GM18508 (cell line): Measurements from ENCODE around the gene PRC1.
"Not testable (repeated sequence)": the region's sequence is repeated elsewhere in the genome, so short reads cannot be mapped to it uniquely, and the experiment has no call there.

Source experiments
- ATAC-seq: cut with Tn5 transposase; IDR thresholded peaks from one replicate; pipeline ENCODE4 v1.9.1; 2021; ENCODE audit warnings: moderate number of reproducible peaks; ENCODE audit not compliant: insufficient read depth, unreplicated experiment

The PRC1 gene

GRCh38 chr15:90938261-90938660, 56.1 kb downstream of the PRC1 start:
- ATAC-seq = no peak

GRCh38 chr15:90936823-90937222, 57.5 kb downstream of the PRC1 start:
- ATAC-seq = no peak

GRCh38 chr15:90934949-90935751, 59.2 kb downstream of the PRC1 start, which contains the start of gene UNC45A:
Gene UNC45A (plus strand): TSS chr15:90935285. CDS start chr15:90935325, 40 bp downstream.
- ATAC-seq = peak; percentile 29

- ATAC-seq = peak; percentile 24
These were observed 59.9 kb downstream of the PRC1 start for GRCh38 chr15:90934256-90934948.

- ATAC-seq = no peak
These were observed 61.0 kb downstream of the PRC1 start for GRCh38 chr15:90933301-90933700.

GRCh38 chr15:90932660-90932991, 61.7 kb downstream of the PRC1 start:
- ATAC-seq = no peak

- peak; percentile 32 for ATAC-seq
These were observed 62.3 kb downstream of the PRC1 start, which contains the start of gene HDDC3 for GRCh38 chr15:90931828-90932659. Gene HDDC3 (minus strand): TSS chr15:90932549. CDS start chr15:90932540, 9 bp downstream.

- no peak for ATAC-seq
These were observed 62.8 kb downstream of the PRC1 start for GRCh38 chr15:90931575-90931827.

GRCh38 chr15:90930861-90931574, 63.3 kb downstream of the PRC1 start:
- no peak for ATAC-seq

- ATAC-seq = no peak
These were observed 64.9 kb downstream of the PRC1 start for GRCh38 chr15:90929246-90930019.

GRCh38 chr15:90928106-90928505, 66.2 kb downstream of the PRC1 start:
- ATAC-seq = not testable (repeated sequence)

- not testable (repeated sequence) for ATAC-seq
These were observed 67.6 kb downstream of the PRC1 start for GRCh38 chr15:90926766-90927165.

- no peak for ATAC-seq
These were observed 70.0 kb downstream of the PRC1 start for GRCh38 chr15:90924375-90924774.

- ATAC-seq = not testable (repeated sequence)
These were observed 71.5 kb downstream of the PRC1 start for GRCh38 chr15:90922712-90923322.

GRCh38 chr15:90921887-90922286, 72.4 kb downstream of the PRC1 start:
- no peak for ATAC-seq

- no peak for ATAC-seq
These were observed 75.5 kb downstream of the PRC1 start for GRCh38 chr15:90918835-90919234.

- ATAC-seq = no peak
These were observed 76.1 kb downstream of the PRC1 start for GRCh38 chr15:90918034-90918788.

- no peak for ATAC-seq
These were observed 76.8 kb downstream of the PRC1 start for GRCh38 chr15:90917569-90917968.
